Measurements from ENCODE around the gene MPV17L.

MPV17L gene

DNA sequence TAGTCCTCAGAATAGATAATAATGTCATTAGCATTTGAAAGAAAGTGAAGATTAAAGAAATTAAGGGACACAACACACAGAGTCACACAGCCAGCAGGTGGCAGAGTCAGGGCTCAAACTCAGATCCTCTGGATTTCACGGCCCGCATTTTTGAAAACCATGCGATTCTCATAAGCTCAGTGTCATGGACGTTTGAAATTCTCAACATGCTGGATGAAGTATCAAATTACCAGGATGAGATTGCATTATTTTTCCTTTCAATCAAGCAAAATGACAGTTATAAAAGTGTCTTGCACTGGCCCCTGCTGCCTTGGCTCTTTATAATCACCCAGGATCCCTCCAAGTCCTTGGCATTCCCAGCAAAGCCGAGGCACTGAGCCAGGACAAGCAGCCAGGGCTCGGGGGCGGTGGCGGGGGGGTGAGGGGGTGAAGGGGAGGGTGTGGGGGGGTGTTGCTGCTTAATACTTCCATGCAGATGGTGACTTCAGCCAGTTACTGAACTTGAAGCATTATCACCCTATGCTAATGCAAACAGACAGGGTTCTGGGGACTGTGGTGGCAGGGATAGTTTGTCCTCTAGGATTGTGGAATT lies 32.2 kb downstream of the MPV17L start:
- no peak for TF ChIP-seq GATA2 (IDR thresholded peaks at IDR 0.05; ENCODE audit: low read depth, low read length)
- no peak for TF ChIP-seq GATA3 (IDR thresholded peaks at IDR 0.05; ENCODE audit: low read depth, low read length)

DNA sequence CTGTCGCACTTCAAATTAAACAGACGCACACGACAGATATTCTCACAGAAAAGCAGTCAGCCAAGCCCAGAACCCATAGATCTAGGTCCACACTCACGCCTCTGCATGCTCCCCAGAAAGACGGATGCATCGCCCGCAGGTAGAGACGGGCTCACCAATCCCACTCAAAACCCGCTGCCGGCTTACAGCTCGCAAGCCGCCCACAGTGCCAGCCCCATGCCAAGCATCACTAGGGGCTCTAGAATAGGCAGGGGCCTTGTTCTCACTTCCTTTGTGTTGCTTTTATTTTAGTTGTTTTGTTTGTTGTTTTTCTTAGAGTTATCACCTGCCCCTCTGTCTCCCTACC lies 38.5 kb downstream of the MPV17L start:
- TF ChIP-seq GATA3 (IDR thresholded peaks at IDR 0.05; ENCODE audit: low read depth, low read length) (no peak), GATA2 (IDR thresholded peaks at IDR 0.05; ENCODE audit: low read depth, low read length) (no peak)

DNA sequence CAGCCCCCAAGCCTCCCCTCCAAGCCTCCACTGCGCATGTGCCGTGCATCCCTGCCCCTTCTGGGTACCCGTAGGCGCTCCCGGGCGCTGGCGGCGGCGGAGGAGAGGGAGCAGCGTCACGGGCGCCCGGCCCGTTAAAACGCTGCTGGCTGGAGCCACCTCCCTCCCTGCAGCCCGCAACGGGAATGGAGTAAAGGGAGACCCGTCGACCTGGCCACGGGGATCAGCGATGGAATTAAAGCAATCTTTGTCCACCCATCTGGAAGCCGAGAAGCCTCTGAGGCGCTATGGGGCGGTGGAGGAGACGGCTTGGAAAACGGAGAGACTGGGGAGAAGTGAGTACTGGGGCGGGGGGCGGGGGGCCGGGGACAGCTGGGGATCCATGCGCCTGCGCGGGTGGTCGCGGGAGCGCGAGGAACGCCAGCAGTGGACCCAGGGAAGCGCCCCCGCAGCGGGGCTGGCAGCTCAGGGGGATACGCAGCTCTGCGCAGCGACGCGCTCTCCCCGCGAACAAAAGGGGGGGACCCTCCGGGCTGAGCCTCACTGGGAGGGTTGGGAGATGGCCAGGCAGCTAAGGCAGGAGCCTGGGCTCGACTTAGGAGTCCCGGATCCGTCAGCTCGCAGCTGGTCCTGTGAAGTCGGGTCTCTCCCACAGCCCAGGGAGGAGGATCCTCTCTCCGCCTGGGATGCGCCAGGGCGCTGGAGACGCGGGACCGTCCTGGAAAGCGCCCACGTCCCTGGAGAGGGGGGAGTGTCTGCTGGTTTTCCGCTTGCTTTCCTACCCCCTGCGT lies 39.1 kb downstream of the MPV17L start, which contains the start of gene BMERB1:
TSS of gene BMERB1 (plus strand) at position 164 of the 791 bp plus-strand sequence. CDS start at position 230, 66 bp downstream.
- TF ChIP-seq GATA3 (IDR thresholded peaks at IDR 0.05; ENCODE audit: low read depth, low read length), result no peak
- no peak for TF ChIP-seq GATA2 (IDR thresholded peaks at IDR 0.05; ENCODE audit: low read depth, low read length)

DNA sequence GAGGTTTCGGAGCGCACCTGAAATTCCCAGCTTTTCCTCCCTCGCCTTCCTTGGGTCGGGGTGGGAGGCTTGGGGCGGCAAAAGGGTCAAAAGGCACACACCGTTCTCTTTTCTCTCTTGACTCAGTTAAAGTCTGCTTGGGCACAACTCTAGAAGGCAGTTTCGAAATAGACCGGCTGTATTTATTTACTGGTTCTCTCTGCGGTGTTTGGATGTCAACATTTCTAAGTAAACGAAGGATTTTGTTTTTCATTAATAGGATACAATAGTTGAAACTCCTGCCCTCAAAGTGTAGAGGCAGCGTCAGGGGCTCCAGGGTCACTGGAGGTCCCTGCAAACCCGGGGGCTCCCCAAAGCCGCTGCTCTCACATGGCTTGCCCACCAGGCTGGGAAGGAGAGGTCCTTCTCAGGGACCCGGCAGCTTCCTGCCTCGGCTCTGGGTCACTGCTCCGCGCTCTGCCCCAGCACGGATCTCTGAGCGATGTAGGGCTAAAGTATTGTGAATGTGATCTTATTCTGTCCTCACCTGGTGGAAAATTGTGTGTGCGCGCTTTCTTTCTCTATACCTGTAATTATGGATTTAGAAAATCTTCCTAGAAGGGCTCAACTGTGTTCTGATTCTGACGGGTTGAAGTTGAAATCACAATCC lies 39.8 kb downstream of the MPV17L start:
- no peak for TF ChIP-seq GATA2 (IDR thresholded peaks at IDR 0.05; ENCODE audit: low read depth, low read length)
- TF ChIP-seq GATA3 (IDR thresholded peaks at IDR 0.05; ENCODE audit: low read depth, low read length), result no peak

DNA sequence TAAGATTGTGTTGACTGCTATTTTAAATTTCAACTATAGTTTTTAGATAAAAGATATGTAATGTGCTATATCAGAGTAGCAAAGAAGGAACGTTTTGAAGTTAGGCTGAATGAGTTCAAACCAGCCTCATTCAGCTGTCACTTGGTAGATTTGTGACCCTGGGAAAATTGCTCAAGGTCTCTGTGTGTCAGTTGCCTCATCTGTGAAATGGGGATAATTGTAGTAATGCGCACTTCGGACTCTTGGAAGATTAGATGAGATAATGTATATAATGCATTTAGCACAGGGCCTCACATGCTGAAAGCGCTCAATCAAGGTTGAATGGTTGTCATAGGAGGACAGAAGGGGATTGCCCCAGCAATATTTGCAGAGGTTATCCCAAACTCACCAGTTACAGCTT lies 43.5 kb downstream of the MPV17L start:
- TF ChIP-seq GATA2 (IDR thresholded peaks at IDR 0.05; ENCODE audit: low read depth, low read length) (no peak), GATA3 (IDR thresholded peaks at IDR 0.05; ENCODE audit: low read depth, low read length) (no peak)

DNA sequence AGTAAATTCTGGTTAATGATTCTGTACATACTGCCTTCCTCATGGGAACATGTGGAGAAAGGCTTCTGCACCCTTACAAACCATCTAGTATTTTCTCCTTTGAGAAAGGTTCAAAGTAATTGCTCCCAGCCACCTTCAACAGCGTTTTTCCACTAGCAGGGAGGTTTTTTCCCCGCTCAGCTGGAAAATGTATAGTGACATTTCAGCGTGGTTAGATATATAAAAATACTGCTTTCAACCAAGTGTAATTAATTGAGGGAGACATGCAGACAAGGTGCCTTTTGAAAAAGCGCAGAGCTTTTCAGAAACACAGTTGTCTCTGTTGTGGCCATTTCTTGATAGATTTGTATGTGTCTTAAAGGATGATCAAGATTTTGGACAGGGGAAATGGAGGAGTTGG lies 44.0 kb downstream of the MPV17L start:
- TF ChIP-seq GATA2 (IDR thresholded peaks at IDR 0.05; ENCODE audit: low read depth, low read length) (no peak), GATA3 (IDR thresholded peaks at IDR 0.05; ENCODE audit: low read depth, low read length) (no peak)

DNA sequence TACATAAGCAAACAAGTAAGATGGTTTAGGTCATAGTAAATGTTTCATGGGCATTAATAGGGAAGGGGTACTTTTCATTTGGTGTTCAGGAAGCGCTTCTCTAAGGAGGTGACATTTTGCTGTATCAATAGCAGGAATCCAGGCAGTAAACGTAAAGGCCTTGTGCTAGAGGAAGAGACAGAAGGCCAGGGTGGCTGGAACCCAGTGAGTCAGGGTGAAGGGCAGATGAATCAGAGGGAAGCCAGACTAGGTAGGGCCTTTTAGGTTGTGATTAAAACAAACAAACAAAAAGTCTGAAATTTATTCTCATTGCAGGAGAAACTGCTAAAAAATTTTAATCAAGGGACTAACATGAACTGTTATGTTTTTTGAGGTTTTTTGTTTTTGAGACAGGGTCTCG lies 45.3 kb downstream of the MPV17L start:
- TF ChIP-seq GATA3 (IDR thresholded peaks at IDR 0.05; ENCODE audit: low read depth, low read length) (no peak), GATA2 (IDR thresholded peaks at IDR 0.05; ENCODE audit: low read depth, low read length) (no peak)

DNA sequence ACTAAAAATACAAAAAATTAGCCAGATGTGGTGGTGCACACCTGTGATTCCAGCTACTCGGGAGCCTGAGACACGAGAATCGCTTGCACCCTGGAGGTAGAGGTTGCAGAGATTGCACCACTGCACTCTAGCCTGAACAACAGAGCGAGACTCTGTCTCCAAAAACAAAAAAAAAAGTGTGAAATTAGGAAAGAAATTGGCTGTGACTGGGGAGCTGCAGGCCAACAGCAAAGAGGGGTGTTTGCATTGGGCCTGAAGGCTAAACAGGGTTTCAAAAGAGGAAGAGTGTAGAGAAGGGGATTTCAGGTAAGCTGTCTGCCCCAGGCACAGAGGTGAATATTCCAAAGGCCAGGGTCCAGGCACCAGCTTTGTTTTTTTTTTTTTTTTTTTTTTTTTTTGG lies 48.2 kb downstream of the MPV17L start:
- no peak for TF ChIP-seq GATA3 (IDR thresholded peaks at IDR 0.05; ENCODE audit: low read depth, low read length)
- no peak for TF ChIP-seq GATA2 (IDR thresholded peaks at IDR 0.05; ENCODE audit: low read depth, low read length)

DNA sequence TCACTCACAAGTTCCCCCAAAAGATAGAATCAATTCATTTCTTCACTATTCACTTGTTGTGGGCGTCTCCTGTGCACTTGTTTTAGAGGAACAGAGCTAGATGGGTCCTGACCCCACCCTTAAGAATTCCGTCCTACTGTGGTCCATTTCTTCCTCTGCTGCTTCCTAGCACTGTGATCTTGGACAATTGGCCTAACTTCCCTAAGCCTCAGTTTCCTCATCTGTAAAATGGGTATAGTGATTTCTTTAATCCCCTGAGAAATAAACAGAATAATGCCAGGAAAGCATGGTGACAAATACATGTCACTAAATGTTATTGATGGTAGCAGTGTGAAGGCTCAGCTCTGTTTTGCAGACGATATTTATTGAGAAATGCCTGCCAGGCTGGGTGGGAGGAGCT lies 48.7 kb downstream of the MPV17L start:
- no peak for TF ChIP-seq GATA2 (IDR thresholded peaks at IDR 0.05; ENCODE audit: low read depth, low read length)
- TF ChIP-seq GATA3 (IDR thresholded peaks at IDR 0.05; ENCODE audit: low read depth, low read length), result no peak

DNA sequence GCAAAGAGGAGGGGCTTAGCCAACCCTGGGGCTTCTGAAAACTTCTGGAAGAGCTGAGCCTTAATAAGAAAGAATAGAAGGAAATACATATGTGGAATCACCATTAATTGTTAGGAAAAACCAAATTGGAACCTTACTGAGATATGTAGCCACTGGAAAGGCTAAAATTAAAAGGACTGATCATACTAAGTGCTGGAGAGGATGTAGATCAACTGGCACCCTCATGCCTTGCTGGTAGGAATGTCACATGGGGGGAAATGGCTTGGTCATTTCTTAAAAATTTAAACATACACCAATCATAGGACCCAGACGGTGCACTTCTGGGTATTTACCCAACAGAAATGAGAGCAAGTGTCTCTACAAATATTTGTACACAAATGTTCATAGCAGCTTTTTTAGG lies 49.9 kb downstream of the MPV17L start:
- TF ChIP-seq GATA2 (IDR thresholded peaks at IDR 0.05; ENCODE audit: low read depth, low read length) (no peak), GATA3 (IDR thresholded peaks at IDR 0.05; ENCODE audit: low read depth, low read length) (no peak)

DNA sequence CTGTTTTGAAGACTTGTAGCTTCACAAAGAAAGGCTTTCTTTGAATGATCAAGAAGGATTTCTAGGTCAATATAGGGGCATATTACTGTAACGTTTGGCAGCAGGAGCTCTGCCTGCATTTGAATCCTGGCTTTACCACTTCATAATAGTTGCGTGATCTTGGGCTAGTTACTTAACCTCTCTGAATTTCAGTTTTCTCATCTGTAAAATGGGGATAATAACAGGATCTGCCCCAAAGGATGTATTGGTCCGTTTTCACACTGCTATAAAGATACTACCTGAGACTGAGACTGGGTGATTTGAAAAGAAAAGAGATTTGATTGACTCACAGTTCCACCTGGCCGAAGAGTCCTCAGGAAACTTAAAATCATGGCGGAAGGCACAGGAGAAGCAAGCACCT lies 51.3 kb downstream of the MPV17L start:
- TF ChIP-seq GATA3 (IDR thresholded peaks at IDR 0.05; ENCODE audit: low read depth, low read length) (no peak), GATA2 (IDR thresholded peaks at IDR 0.05; ENCODE audit: low read depth, low read length) (no peak)

DNA sequence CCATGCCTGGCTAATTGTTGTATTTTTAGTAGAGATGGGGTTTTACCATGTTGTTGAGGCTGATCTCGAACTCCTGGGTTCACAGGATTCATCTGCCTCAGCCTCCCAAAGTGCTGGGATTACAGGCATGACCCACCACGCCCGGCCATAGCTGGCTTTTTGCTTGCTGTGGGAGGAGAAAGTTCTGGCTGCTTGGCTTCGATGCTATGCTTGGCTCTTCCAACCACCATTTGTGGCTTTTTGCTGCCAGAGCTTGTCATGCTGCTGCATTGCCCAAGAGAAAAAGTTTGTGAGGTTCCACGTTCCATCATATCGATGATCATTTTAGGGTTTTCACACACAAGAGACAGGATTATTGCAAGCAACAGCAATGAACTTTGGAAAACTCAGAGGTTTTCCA lies 55.1 kb downstream of the MPV17L start:
- TF ChIP-seq GATA2 (IDR thresholded peaks at IDR 0.05; ENCODE audit: low read depth, low read length) (no peak), GATA3 (IDR thresholded peaks at IDR 0.05; ENCODE audit: low read depth, low read length) (no peak)

DNA sequence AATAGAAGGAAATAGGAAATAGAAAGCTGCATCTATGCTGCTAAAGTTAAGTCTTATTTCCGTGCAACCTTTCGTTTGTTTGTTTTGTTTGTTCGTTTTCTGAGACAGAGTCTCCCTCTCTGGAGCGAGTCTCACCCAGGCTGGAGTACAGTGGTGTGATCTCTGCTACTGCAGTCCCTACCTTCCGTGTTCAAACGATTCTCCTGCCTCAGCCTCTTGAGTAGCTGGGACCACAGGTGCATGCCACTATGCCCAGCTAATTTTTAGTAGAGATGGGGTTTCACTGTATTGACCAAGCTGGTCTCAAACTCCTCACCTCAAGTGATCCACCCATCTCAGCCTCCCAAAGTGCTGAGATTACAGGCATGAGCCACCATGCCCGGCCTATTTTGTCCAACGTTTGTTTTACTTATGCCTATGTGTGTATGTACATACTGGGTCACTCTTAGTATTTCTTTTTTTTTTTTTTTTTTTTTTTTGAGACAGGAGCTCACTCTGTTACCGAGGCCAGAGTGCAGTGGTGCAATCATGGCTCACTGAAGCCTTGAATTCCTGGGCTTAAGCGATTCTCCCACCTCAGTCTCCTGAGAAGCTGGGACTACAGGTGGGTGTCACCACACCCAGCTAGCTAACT lies 55.7 kb downstream of the MPV17L start:
- TF ChIP-seq GATA3 (IDR thresholded peaks at IDR 0.05; ENCODE audit: low read depth, low read length), result no peak
- no peak for TF ChIP-seq GATA2 (IDR thresholded peaks at IDR 0.05; ENCODE audit: low read depth, low read length)

DNA sequence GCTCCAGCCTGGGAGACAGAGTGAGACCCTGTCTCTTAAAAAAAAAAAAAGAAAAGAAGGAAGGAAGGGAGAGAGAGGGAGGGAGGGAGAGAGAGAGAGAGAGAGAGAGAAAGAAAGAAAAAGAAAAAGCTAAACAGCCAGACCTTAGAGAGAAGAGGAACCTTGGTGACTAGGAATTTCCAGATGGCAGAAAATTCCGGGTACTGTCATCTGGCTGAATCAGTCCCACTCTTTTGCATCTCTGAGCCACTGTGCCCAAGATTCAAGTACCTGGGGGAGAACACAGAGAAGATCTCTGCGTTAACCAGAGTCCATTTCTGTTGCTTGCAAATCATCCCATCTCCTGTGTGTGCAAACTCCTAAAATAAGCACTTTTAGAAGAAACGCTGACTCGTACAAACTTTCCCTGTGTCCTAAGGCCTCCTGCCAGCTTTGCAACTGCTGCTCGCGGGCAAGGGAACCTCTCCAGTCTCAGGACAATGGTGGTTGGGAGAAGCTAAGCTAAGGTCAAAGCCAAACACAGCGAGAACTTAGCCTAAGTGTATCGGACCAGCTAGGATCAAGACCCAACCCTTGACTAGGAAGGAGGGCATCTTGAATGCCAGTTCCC lies 56.8 kb downstream of the MPV17L start:
- TF ChIP-seq GATA2 (IDR thresholded peaks at IDR 0.05; ENCODE audit: low read depth, low read length), result no peak
- no peak for TF ChIP-seq GATA3 (IDR thresholded peaks at IDR 0.05; ENCODE audit: low read depth, low read length)

All from SH-SY5Y (cell line).